RWPE2 (cell line): Measurements from ENCODE around the gene ADK.
"Not testable (repeated sequence)": the region's sequence is repeated elsewhere in the genome, so short reads cannot be mapped to it uniquely, and the experiment has no call there.

Source experiments
- ATAC-seq: fragments of 200-7000 bp; cut with Tn5 transposase; 3 replicates; pipeline ENCODE4 v1.9.1; 2021; ENCODE audit warnings: low read depth
- DNase-seq: peaks from one replicate; pipeline ENCODE4 v3.0.0-alpha.2; 2020; ENCODE audit warnings: low spot score
- H3K27ac ChIP-seq: fragments of 450-650 bp; 2 replicates; pipeline ENCODE4 v1.5.1; 2017; ENCODE audit warnings: mild to moderate bottlenecking; ENCODE audit not compliant: poor library complexity, severe bottlenecking
- H3K27me3 ChIP-seq: fragments of 250-450 bp; sonication (Bioruptor Pico); 2 replicates; pipeline ENCODE4 v1.5.1; 2021; ENCODE audit warnings: mild to moderate bottlenecking, moderate library complexity; ENCODE audit not compliant: insufficient read depth, poor library complexity, severe bottlenecking
- H3K36me3 ChIP-seq: fragments of 250-450 bp; sonication (Bioruptor Pico); 2 replicates; pipeline ENCODE4 v1.5.1; 2020; ENCODE audit warnings: low read depth, mild to moderate bottlenecking, moderate library complexity
- H3K4me1 ChIP-seq: fragments of 250-450 bp; sonication (Bioruptor Pico); 2 replicates; pipeline ENCODE4 v1.5.1; 2021; ENCODE audit warnings: mild to moderate bottlenecking, moderate library complexity; ENCODE audit not compliant: insufficient read depth, poor library complexity, severe bottlenecking
- H3K4me3 ChIP-seq: fragments of 250-450 bp; sonication (Bioruptor Pico); 2 replicates; pipeline ENCODE4 v1.5.1; 2021; ENCODE audit warnings: mild to moderate bottlenecking, moderate library complexity; ENCODE audit not compliant: severe bottlenecking
- H3K9me3 ChIP-seq: fragments of 250-450 bp; sonication (Bioruptor Pico); 2 replicates; pipeline ENCODE4 v1.5.1; 2021; ENCODE audit warnings: mild to moderate bottlenecking, moderate library complexity; ENCODE audit not compliant: severe bottlenecking
- CTCF ChIP-seq: fragments of 450-650 bp; IDR thresholded peaks from one replicate; pipeline ENCODE4 v1.5.1; 2017; ENCODE audit warnings: mild to moderate bottlenecking, moderate library complexity; ENCODE audit not compliant: poor library complexity, severe bottlenecking

The ADK gene

DNA sequence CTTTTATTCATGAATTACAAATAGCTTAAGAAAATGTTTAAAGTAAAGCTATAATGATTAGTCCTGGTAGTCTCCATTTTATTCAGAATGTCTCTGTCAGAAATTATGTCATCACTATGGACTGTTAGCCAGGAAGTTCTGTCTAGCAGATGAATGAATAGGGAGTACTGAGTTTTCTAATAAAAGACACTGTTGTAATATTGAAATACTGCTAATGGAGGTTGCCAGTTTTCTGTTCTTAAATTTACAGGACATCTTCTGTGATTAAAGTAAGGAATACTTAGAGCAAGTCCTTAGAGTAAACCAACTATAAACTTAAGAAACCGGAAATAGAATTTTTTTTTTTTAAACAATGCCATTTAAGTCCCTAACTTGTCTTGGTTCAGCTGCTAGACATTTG, 309.8 kb downstream of the ADK start:
- H3K9me3 ChIP-seq, result no peaks in the 10 kb centered on the region
- no peak overlapping the region for H3K27ac ChIP-seq
- H3K27me3 ChIP-seq, result no peaks in the 10 kb centered on the region
- TF ChIP-seq CTCF, result no peak
- H3K4me1 ChIP-seq, result no peaks in the 10 kb centered on the region
- H3K4me3 ChIP-seq, result no peak overlapping the region
- no peak for ATAC-seq
- DNase-seq, result no peak
- peaks cover 2% of the 10 kb centered on the region; the same call in 1 of the 2 replicates for H3K36me3 ChIP-seq

- H3K27me3 ChIP-seq, result no peaks in the 10 kb centered on the region
- no peak overlapping the region for H3K4me3 ChIP-seq
- peak; percentile 58; the same call in 2 of the 3 replicates for ATAC-seq
- no peaks in the 10 kb centered on the region for H3K9me3 ChIP-seq
- no peak for TF ChIP-seq CTCF
- no peak overlapping the region for H3K27ac ChIP-seq
- no peaks in the 10 kb centered on the region for H3K4me1 ChIP-seq
- H3K36me3 ChIP-seq, result peaks cover 5% of the 10 kb centered on the region
- DNase-seq, result no peak
Observed at GRCh38 chr10:74474022-74474713, 323.1 kb downstream of the ADK start.

GRCh38 chr10:74476162-74476706, 325.2 kb downstream of the ADK start:
- H3K36me3 ChIP-seq, result peaks cover 15% of the 10 kb centered on the region
- H3K9me3 ChIP-seq, ATAC-seq, DNase-seq, H3K27me3 ChIP-seq, H3K4me3 ChIP-seq, H3K27ac ChIP-seq, H3K4me1 ChIP-seq: not testable (repeated sequence)

DNA sequence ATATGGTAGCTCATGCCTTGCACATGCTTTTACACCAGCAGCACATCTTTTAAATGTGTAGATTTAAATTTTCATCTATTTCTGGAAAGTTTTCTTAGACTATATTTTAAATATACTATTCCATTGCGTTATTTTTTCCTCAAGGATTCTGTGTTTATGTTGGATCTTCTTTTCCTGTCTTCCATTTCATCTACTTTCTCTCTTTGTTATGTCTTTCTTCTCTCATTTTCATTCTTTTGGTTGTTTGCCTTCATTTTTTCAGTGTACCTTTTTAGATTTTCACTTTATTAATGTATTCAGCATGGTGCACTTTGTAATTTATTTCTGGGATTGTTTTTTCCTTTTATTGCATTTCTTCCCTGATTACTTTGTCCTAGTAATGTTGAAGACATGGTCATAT, 329.8 kb downstream of the ADK start:
- H3K4me3 ChIP-seq, result no peak overlapping the region
- ATAC-seq (no peak), DNase-seq (no peak)
- peaks cover 16% of the 10 kb centered on the region for H3K36me3 ChIP-seq
- no peaks in the 10 kb centered on the region for H3K4me1 ChIP-seq
- H3K9me3 ChIP-seq, result no peaks in the 10 kb centered on the region
- TF ChIP-seq CTCF, result no peak
- no peaks in the 10 kb centered on the region for H3K27me3 ChIP-seq
- H3K27ac ChIP-seq, result no peak overlapping the region

DNA sequence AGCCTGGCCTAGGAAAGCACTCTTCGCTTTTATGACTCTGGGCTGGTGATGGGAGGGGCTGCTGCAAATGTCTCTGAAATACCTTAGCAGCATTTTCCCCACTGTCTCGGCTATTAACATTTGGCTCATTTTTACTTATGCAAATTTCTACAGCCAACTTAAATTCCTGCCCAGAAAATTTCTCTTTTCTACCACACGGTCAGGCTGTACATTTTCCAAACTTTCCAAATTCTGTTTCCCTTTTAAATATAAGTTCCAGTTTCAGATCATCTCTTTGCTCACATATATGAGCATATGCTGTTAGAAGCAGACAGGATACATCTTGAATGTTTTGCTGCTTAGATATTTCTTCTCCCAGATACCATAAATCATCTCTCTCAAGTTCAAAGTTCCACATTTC, 332.3 kb downstream of the ADK start:
- Histone ChIP-seq H3K4me3 (no peak overlapping the region), H3K27ac (no peak overlapping the region), H3K4me1 (peaks cover 9% of the 10 kb centered on the region), H3K9me3 (no peaks in the 10 kb centered on the region), H3K27me3 (no peaks in the 10 kb centered on the region), H3K36me3 (peaks cover 16% of the 10 kb centered on the region)
- no peak for DNase-seq
- TF ChIP-seq CTCF, result no peak
- ATAC-seq, result no peak
